ENCODE data around the gene SMURF2.
"Not testable (repeated sequence)": the region's sequence is repeated elsewhere in the genome, so short reads cannot be mapped to it uniquely, and the experiment has no call there.

- TF ChIP-seq CTCF (IDR thresholded peaks at IDR 0.05 in 2 of 3, conservative IDR thresholded peaks at IDR 0.05 in 1 of 3; ENCODE audit: control insufficient read depth in 2 of 3, extremely low read depth in 1 of 3, insufficient read depth in 1 of 3, low read depth in 3 of 3, low read length in 3 of 3); FOXM1 (IDR thresholded peaks at IDR 0.05; ENCODE audit: low read depth, low read length); NR2C2 (IDR thresholded peaks at IDR 0.05; ENCODE audit: borderline replicate concordance, control insufficient read depth, insufficient read length, low read depth); MXI1 (IDR thresholded peaks at IDR 0.05; ENCODE audit: low read depth, low read length); CREM (IDR thresholded peaks at IDR 0.05; ENCODE audit: low read depth); SUZ12 (IDR thresholded peaks at IDR 0.05; ENCODE audit: unreplicated experiment); REST (IDR thresholded peaks at IDR 0.05; ENCODE audit: low read depth, low read length); JUND (IDR thresholded peaks at IDR 0.05; ENCODE audit: low read depth, low read length); RAD21 (IDR thresholded peaks at IDR 0.05; ENCODE audit: insufficient read depth, low read depth, low read length): not testable (repeated sequence)
Observed at GRCh38 chr17:64604532-64604931, 57.6 kb downstream of the SMURF2 start.
